K562 (cell line): ENCODE results near the gene ATP6V0E1. TPM values are rescaled to one million over a fixed set of nuclear protein-coding genes. Genes with fewer than 3 reads are reported as not detected.

Experiments
- CBFB ChIP-seq: sonication (generic); formaldehyde crosslinking; IDR thresholded peaks from 2 replicates; pipeline ENCODE4 v1.4.0; 2020; ENCODE audit warnings: mild to moderate bottlenecking, missing genetic modification reagents
- HDAC6 ChIP-seq: IDR thresholded peaks from 2 replicates; pipeline ENCODE4 v1.6.1; 2012; ENCODE audit warnings: low read depth, mild to moderate bottlenecking, control low read depth, inconsistent platforms, low read length, moderate library complexity
- MITF ChIP-seq: IDR thresholded peaks from 2 replicates; pipeline ENCODE4 v1.6.1; 2014; ENCODE audit warnings: antibody characterized with exemption
- RBBP5 ChIP-seq: fragments of 200-600 bp; sonication (generic); IDR thresholded peaks from 2 replicates; pipeline ENCODE4 v1.6.1; 2012; ENCODE audit warnings: borderline replicate concordance, mild to moderate bottlenecking, low read length, control low read depth, inconsistent platforms; ENCODE audit not compliant: insufficient read depth, poor library complexity, severe bottlenecking
- SAFB ChIP-seq: fragments of 200-400 bp; formaldehyde crosslinking; IDR thresholded peaks from 2 replicates; pipeline ENCODE4 v1.6.1; 2017; ENCODE audit warnings: low read depth, low read length, borderline replicate concordance
- SETDB1 ChIP-seq: IDR thresholded peaks from one replicate; pipeline ENCODE4 v1.6.1; 2012; ENCODE audit warnings: low read length, control low read depth, inconsistent platforms
- SMARCA4 ChIP-seq: fragments of 450-650 bp; IDR thresholded peaks from 2 replicates; pipeline ENCODE4 v1.6.1; 2016
- ZNF146 ChIP-seq: IDR thresholded peaks from one replicate; pipeline ENCODE4 v1.6.1; 2018; ENCODE audit warnings: missing compliant biosample characterization; ENCODE audit not compliant: unreplicated experiment
- ZNF79 ChIP-seq: fragments of 250-450 bp; sonication (Bioruptor Pico); IDR thresholded peaks from 2 replicates; pipeline ENCODE4 v1.4.0; 2020; ENCODE audit warnings: low read depth, mild to moderate bottlenecking, moderate library complexity
- polyA plus RNA-seq, 8 experiments: library from polyadenylated mRNA; depleted of rRNA in 4 of 8; stranded (reverse) in 5 of 8; unstranded in 3 of 8; fragments of >200 nt; fragmentation: Nextera tagmentation in 2 of 8; fragmentation: Illumina TruSeq in 1 of 8; extraction: Ambion mirVana in 2 of 8; extraction: Trizol in 1 of 8; gene quantifications; 2 replicates each; pipeline versions ENCODE4 v1.2.1 to v1.2.3, GENCODE V29; 2011 to 2014; ENCODE audit warnings: inconsistent platforms in 1 of 8, missing spikeins in 1 of 8
- total RNA-seq, 7 experiments: library from RNA; depleted of rRNA in 6 of 7; stranded (reverse); fragments of >200 nt in 6 of 7; fragmentation: Illumina TruSeq in 2 of 7; extraction: Trizol in 2 of 7; gene quantifications; 2 replicates each; pipeline versions ENCODE4 v1.2.1 to v1.2.3, GENCODE V29; 2011 to 2021; ENCODE audit warnings: low replicate concordance in 1 of 7
- TF ChIP-seq, protein P1 (sequence below): fragments of 450-650 bp; IDR thresholded peaks from 2 replicates; pipeline ENCODE4 v1.7.1; 2018; ENCODE audit warnings: mild to moderate bottlenecking, low read depth; ENCODE audit not compliant: partially characterized antibody
- TF ChIP-seq, protein P2 (sequence below): fragments of 250-450 bp; sonication (Bioruptor Pico); IDR thresholded peaks from 2 replicates; pipeline ENCODE4 v1.4.0; 2020
- TF ChIP-seq, protein P3 (sequence below), 2 experiments: fragments of 450-650 bp in 1 of 2; sonication (generic) in 1 of 2; formaldehyde crosslinking in 1 of 2; IDR thresholded peaks; 2 replicates each; pipeline versions ENCODE4 v1.7.1 to v1.9.0; 2016 to 2022; ENCODE audit warnings: inconsistent platforms in 1 of 2, mild to moderate bottlenecking in 1 of 2, missing genetic modification reagents in 1 of 2

Gene ATP6V0E1
- total and polyA plus RNA-seq, 9 of the 15 experiments (the other 6 are each of a cell fraction or from before 2014, with no cell fraction given) = 63.8 to 395 (median 112) TPM

GRCh38 chr5:173055983-173056782 lies 72.6 kb downstream of the ATP6V0E1 start, which contains the start of gene CREBRF (continued):
- TF ChIP-seq, protein P1, sequence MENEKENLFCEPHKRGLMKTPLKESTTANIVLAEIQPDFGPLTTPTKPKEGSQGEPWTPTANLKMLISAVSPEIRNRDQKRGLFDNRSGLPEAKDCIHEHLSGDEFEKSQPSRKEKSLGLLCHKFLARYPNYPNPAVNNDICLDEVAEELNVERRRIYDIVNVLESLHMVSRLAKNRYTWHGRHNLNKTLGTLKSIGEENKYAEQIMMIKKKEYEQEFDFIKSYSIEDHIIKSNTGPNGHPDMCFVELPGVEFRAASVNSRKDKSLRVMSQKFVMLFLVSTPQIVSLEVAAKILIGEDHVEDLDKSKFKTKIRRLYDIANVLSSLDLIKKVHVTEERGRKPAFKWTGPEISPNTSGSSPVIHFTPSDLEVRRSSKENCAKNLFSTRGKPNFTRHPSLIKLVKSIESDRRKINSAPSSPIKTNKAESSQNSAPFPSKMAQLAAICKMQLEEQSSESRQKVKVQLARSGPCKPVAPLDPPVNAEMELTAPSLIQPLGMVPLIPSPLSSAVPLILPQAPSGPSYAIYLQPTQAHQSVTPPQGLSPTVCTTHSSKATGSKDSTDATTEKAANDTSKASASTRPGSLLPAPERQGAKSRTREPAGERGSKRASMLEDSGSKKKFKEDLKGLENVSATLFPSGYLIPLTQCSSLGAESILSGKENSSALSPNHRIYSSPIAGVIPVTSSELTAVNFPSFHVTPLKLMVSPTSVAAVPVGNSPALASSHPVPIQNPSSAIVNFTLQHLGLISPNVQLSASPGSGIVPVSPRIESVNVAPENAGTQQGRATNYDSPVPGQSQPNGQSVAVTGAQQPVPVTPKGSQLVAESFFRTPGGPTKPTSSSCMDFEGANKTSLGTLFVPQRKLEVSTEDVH = peak; percentile 94
- TF ChIP-seq, protein P2, sequence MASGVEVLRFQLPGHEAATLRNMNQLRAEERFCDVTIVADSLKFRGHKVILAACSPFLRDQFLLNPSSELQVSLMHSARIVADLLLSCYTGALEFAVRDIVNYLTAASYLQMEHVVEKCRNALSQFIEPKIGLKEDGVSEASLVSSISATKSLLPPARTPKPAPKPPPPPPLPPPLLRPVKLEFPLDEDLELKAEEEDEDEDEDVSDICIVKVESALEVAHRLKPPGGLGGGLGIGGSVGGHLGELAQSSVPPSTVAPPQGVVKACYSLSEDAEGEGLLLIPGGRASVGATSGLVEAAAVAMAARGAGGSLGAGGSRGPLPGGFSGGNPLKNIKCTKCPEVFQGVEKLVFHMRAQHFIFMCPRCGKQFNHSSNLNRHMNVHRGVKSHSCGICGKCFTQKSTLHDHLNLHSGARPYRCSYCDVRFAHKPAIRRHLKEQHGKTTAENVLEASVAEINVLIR (CRISPR knock-in tag) = no peak
- TF ChIP-seq RBBP5 (no peak), ZNF146 (CRISPR knock-in tag) (no peak), SETDB1 (no peak), MITF (peak; percentile 98), CBFB (no peak), HDAC6 (no peak), SMARCA4 (peak; percentile 35; the same call in 1 of the 2 replicates), SAFB (no peak), ZNF79 (CRISPR knock-in tag) (no peak)
- TF ChIP-seq, protein P3, sequence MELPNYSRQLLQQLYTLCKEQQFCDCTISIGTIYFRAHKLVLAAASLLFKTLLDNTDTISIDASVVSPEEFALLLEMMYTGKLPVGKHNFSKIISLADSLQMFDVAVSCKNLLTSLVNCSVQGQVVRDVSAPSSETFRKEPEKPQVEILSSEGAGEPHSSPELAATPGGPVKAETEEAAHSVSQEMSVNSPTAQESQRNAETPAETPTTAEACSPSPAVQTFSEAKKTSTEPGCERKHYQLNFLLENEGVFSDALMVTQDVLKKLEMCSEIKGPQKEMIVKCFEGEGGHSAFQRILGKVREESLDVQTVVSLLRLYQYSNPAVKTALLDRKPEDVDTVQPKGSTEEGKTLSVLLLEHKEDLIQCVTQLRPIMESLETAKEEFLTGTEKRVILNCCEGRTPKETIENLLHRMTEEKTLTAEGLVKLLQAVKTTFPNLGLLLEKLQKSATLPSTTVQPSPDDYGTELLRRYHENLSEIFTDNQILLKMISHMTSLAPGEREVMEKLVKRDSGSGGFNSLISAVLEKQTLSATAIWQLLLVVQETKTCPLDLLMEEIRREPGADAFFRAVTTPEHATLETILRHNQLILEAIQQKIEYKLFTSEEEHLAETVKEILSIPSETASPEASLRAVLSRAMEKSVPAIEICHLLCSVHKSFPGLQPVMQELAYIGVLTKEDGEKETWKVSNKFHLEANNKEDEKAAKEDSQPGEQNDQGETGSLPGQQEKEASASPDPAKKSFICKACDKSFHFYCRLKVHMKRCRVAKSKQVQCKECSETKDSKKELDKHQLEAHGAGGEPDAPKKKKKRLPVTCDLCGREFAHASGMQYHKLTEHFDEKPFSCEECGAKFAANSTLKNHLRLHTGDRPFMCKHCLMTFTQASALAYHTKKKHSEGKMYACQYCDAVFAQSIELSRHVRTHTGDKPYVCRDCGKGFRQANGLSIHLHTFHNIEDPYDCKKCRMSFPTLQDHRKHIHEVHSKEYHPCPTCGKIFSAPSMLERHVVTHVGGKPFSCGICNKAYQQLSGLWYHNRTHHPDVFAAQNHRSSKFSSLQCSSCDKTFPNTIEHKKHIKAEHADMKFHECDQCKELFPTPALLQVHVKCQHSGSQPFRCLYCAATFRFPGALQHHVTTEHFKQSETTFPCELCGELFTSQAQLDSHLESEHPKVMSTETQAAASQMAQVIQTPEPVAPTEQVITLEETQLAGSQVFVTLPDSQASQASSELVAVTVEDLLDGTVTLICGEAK (IDR thresholded peaks at IDR 0.05) = peak; percentile 75
- TF ChIP-seq, protein P3 (CRISPR knock-in tag; IDR thresholded peaks at IDR 0.05) = no peak
